Measurements from ENCODE around the gene RAD23A. TPM values are rescaled to one million over a fixed set of nuclear protein-coding genes. Genes with fewer than 3 reads are reported as not detected.
"Not testable (repeated sequence)": the region's sequence is repeated elsewhere in the genome, so short reads cannot be mapped to it uniquely, and the experiment has no call there.

The RAD23A gene
- total and polyA plus RNA-seq, 4 donors = 37.6 to 109 (median 93.5) TPM

GRCh38 chr19:12946731-12947496 is 1.3 kb downstream of the RAD23A start:
- Histone ChIP-seq H3K4me1 (ENCODE audit: control insufficient read depth, insufficient read depth, low read length) (peaks cover 27% of the 10 kb centered on the region), H3K9me3 (ENCODE audit: control insufficient read depth, insufficient read depth, low read length) (no peaks in the 10 kb centered on the region), H3K27ac (ENCODE audit: low read depth, low read length) (peak overlapping the region; percentile 84), H3K27me3 (ENCODE audit: control insufficient read depth, insufficient read depth, low read length) (no peaks in the 10 kb centered on the region), H3K4me3 (ENCODE audit: low read depth, low read length) (peak overlapping the region; percentile 73), H3K36me3 (ENCODE audit: control insufficient read depth, insufficient read depth, low read length) (peaks cover 78% of the 10 kb centered on the region)
- no peak for DNase-seq (ENCODE audit: low read depth in 4 of 6, low spot score in 6 of 6)
- WGBS (ENCODE audit: insufficient coverage) = 42% methylated on average over 3 of the region's 14 CpGs

DNA sequence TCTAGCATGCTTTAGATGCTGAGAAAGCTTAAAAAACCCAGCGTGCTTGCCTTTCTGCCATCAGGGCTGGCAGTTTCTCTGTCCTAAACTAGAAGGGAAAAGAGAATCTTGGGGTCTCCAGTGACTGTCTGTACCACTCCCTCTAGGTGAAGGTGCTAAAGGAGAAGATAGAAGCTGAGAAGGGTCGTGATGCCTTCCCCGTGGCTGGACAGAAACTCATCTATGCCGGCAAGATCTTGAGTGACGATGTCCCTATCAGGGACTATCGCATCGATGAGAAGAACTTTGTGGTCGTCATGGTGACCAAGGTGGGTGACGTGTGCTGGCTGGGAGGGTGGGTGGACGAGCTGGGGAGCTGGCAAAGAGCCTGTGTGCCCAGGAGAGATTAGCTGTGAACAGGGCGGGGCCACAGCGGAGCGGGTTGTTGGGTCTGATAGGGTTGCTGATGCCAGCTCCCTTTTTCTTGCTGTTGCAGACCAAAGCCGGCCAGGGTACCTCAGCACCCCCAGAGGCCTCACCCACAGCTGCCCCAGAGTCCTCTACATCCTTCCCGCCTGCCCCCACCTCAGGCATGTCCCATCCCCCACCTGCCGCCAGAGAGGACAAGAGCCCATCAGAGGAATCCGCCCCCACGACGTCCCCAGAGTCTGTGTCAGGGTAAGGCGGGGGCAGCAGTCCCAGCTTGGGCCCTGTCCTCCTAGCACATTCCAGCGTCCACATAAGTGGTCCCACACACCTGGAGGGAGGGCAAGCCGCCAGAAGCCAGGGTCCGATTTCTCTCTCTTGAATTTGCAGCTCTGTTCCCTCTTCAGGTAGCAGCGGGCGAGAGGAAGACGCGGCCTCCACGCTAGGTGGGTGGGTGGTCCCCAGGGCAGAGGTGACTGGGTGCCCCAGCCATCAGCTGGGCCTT is 2.3 kb downstream of the RAD23A start:
- no peak for DNase-seq (ENCODE audit: low read depth in 4 of 6, low spot score in 6 of 6)
- H3K27me3 ChIP-seq (ENCODE audit: control insufficient read depth, insufficient read depth, low read length) = no peaks in the 10 kb centered on the region
- WGBS (ENCODE audit: insufficient coverage) = 81% methylated on average over 26 of the region's 28 CpGs
- no peak overlapping the region for H3K4me3 ChIP-seq (ENCODE audit: low read depth, low read length)
- no peak overlapping the region for H3K27ac ChIP-seq (ENCODE audit: low read depth, low read length)
- no peaks in the 10 kb centered on the region for H3K9me3 ChIP-seq (ENCODE audit: control insufficient read depth, insufficient read depth, low read length)
- peaks cover 37% of the 10 kb centered on the region for H3K4me1 ChIP-seq (ENCODE audit: control insufficient read depth, insufficient read depth, low read length)
- peaks cover 78% of the 10 kb centered on the region for H3K36me3 ChIP-seq (ENCODE audit: control insufficient read depth, insufficient read depth, low read length)

DNA sequence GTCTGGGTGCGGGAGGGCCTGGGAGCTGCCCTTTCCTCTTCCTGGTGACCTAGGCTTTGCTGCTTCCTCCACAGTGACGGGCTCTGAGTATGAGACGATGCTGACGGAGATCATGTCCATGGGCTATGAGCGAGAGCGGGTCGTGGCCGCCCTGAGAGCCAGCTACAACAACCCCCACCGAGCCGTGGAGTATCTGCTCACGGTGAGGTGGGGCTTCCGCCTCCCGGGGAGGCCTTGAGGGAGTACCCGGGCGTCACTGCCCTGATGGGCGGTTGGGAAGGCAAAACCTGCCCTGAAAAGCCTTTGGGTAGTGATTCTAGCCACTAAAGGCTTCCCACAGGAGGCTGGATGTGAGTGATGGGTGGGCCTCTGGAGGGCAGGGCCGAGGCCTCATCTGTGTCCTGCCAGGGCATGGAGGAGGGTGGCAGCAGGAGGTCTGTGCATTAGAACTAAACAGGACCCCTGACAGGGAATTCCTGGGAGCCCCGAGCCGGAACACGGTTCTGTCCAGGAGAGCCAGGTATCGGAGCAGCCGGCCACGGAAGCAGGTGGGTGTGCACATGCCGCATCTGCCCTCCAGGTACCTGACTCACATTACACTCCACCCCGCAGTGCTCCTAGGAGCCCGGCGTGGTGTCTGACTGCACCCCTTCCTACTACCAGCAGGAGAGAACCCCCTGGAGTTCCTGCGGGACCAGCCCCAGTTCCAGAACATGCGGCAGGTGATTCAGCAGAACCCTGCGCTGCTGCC is 3.1 kb downstream of the RAD23A start:
- DNase-seq (ENCODE audit: low read depth in 4 of 6, low spot score in 6 of 6) = no peak
- no peaks in the 10 kb centered on the region for H3K9me3 ChIP-seq (ENCODE audit: control insufficient read depth, insufficient read depth, low read length)
- no peaks in the 10 kb centered on the region for H3K27me3 ChIP-seq (ENCODE audit: control insufficient read depth, insufficient read depth, low read length)
- no peak overlapping the region for H3K27ac ChIP-seq (ENCODE audit: low read depth, low read length)
- 96% methylated on average over 28 of the region's 30 CpGs for WGBS (ENCODE audit: insufficient coverage)
- H3K4me3 ChIP-seq (ENCODE audit: low read depth, low read length) = no peak overlapping the region
- H3K36me3 ChIP-seq (ENCODE audit: control insufficient read depth, insufficient read depth, low read length) = peaks cover 78% of the 10 kb centered on the region
- H3K4me1 ChIP-seq (ENCODE audit: control insufficient read depth, insufficient read depth, low read length) = peaks cover 37% of the 10 kb centered on the region

DNA sequence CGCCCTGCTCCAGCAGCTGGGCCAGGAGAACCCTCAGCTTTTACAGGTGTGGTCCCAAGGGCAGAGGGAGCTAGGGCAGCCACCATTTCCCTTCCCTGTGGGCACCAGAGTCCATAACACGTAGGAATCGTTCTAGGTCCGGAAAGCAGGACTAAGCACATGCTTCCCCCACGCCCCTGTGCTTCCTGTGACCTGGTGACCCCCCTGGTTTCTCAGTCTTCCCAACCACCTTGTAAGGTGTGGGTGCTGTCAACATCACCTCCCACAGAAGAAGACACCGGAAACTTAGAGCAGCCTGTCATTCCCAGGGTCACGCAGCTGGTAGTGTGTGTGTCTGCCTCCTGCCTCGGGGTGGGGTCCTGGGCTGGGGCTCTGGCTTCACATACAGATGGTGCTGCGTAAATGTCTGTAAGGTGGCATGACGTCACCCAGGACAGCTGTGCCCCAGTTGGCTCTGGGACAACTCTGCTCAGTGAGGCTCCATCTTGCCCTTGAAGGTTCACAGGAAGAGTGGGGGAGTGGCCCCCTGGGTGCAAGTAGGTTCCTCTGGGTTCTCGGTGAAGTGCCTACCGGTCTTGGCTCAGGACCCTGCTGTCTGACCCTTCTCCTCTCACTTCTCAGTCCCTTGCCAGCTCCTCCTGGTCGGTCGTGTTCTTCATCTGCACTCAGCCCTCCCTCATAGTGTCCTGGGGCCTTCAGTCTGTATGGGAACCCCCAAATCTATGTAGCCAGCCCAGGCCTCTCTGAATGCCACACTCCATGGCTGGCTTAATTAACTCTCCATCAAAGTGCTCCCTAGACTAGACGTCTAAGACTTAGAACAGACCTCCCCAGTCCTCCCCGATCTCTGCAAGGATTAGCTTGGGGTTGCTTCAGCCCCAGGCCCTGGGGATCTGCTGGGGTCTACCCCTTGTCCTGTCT is 4.0 kb downstream of the RAD23A start:
- peaks cover 42% of the 10 kb centered on the region for H3K4me1 ChIP-seq (ENCODE audit: control insufficient read depth, insufficient read depth, low read length)
- 94% methylated on average over 14 of the region's 16 CpGs for WGBS (ENCODE audit: insufficient coverage)
- H3K9me3 ChIP-seq (ENCODE audit: control insufficient read depth, insufficient read depth, low read length) = no peaks in the 10 kb centered on the region
- DNase-seq (ENCODE audit: low read depth in 4 of 6, low spot score in 6 of 6) = no peak
- H3K27me3 ChIP-seq (ENCODE audit: control insufficient read depth, insufficient read depth, low read length) = no peaks in the 10 kb centered on the region
- no peak overlapping the region for H3K27ac ChIP-seq (ENCODE audit: low read depth, low read length)
- H3K4me3 ChIP-seq (ENCODE audit: low read depth, low read length) = no peak overlapping the region
- peaks cover 77% of the 10 kb centered on the region for H3K36me3 ChIP-seq (ENCODE audit: control insufficient read depth, insufficient read depth, low read length)

- DNase-seq (ENCODE audit: low read depth in 4 of 6, low spot score in 6 of 6); H3K9me3 ChIP-seq (ENCODE audit: control insufficient read depth, insufficient read depth, low read length); H3K27me3 ChIP-seq (ENCODE audit: control insufficient read depth, insufficient read depth, low read length); H3K4me3 ChIP-seq (ENCODE audit: low read depth, low read length): not testable (repeated sequence)
- H3K4me1 ChIP-seq (ENCODE audit: control insufficient read depth, insufficient read depth, low read length) = peaks cover 46% of the 10 kb centered on the region
- peaks cover 76% of the 10 kb centered on the region for H3K36me3 ChIP-seq (ENCODE audit: control insufficient read depth, insufficient read depth, low read length)
- peak overlapping the region; percentile 40 for H3K27ac ChIP-seq (ENCODE audit: low read depth, low read length)
- 82% methylated on average over 3 of the region's 6 CpGs for WGBS (ENCODE audit: insufficient coverage)
These were observed 6.4 kb downstream of the RAD23A start for GRCh38 chr19:12952050-12952449.

DNA sequence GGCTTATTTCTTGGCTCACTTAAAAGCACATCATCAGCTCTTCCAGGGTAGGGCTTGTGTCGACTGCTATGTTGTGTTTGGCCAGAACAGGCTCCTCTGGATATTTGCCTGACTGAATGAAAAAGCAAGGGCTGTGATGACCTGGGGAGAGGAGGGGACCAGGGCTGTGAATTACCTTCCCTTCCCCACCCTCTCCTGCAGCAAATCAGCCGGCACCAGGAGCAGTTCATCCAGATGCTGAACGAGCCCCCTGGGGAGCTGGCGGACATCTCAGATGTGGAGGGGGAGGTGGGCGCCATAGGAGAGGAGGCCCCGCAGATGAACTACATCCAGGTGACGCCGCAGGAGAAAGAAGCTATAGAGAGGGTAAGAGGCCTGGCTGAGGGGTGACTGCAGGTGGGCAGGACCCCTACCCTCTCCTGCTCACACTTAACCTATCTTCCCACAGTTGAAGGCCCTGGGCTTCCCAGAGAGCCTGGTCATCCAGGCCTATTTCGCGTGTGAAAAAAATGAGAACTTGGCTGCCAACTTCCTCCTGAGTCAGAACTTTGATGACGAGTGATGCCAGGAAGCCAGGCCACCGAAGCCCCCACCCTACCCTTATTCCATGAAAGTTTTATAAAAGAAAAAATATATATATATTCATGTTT is 7.0 kb downstream of the RAD23A start:
- no peak for DNase-seq (ENCODE audit: low read depth in 4 of 6, low spot score in 6 of 6)
- H3K4me3 ChIP-seq (ENCODE audit: low read depth, low read length) = no peak overlapping the region
- no peaks in the 10 kb centered on the region for H3K9me3 ChIP-seq (ENCODE audit: control insufficient read depth, insufficient read depth, low read length)
- no peaks in the 10 kb centered on the region for H3K27me3 ChIP-seq (ENCODE audit: control insufficient read depth, insufficient read depth, low read length)
- H3K36me3 ChIP-seq (ENCODE audit: control insufficient read depth, insufficient read depth, low read length) = peaks cover 75% of the 10 kb centered on the region
- 40% methylated on average over 1 of the region's 12 CpGs for WGBS (ENCODE audit: insufficient coverage)
- peaks cover 51% of the 10 kb centered on the region for H3K4me1 ChIP-seq (ENCODE audit: control insufficient read depth, insufficient read depth, low read length)
- peak overlapping the region; percentile 74 for H3K27ac ChIP-seq (ENCODE audit: low read depth, low read length)

DNA sequence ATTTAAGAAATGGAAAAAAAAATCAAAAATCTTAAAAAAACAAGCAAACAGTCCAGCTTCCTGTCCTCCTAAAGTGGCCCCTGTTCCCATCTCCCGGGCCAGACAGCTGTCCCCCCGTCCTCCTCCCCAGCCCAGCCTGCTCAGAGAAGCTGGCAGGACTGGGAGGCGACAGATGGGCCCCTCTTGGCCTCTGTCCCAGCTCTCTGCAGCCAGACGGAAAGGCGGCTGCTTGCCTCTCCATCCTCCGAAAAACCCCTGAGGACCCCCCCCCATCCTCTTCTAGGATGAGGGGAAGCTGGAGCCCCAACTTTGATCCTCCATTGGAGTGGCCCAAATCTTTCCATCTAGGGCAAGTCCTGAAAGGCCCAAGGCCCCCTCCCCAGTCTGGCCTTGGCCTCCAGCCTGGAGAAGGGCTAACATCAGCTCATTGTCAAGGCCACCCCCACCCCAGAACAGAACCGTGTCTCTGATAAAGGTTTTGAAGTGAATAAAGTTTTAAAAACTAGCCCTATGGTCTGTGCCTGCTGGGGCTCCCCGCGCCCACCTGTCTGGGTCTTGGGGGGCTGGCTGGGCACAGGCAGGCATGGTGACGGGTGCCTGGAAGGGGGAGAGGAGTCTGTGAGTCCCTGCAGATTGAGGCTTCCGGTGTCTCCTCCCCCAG is 7.6 kb downstream of the RAD23A start:
- WGBS (ENCODE audit: insufficient coverage) = 30% methylated on average over 5 of the region's 11 CpGs
- H3K4me3 ChIP-seq (ENCODE audit: low read depth, low read length) = no peak overlapping the region
- peaks cover 49% of the 10 kb centered on the region for H3K4me1 ChIP-seq (ENCODE audit: control insufficient read depth, insufficient read depth, low read length)

More for the DNA sequence above, 7.6 kb downstream of the RAD23A start:
- Histone ChIP-seq H3K27ac (ENCODE audit: low read depth, low read length) (peak overlapping the region; percentile 74), H3K9me3 (ENCODE audit: control insufficient read depth, insufficient read depth, low read length) (no peaks in the 10 kb centered on the region), H3K36me3 (ENCODE audit: control insufficient read depth, insufficient read depth, low read length) (peaks cover 68% of the 10 kb centered on the region), H3K27me3 (ENCODE audit: control insufficient read depth, insufficient read depth, low read length) (no peaks in the 10 kb centered on the region)
- DNase-seq (ENCODE audit: low read depth in 4 of 6, low spot score in 6 of 6) = peak in 2 of 6 donors; percentile 79 to 96
